Esophagus squamous epithelium (tissue), 5 donors: Measurements from ENCODE around the gene GBP4. TPM values are rescaled to one million over a fixed set of nuclear protein-coding genes. Genes with fewer than 3 reads are reported as not detected.

Experiments
- DNase-seq: peaks from one replicate; lab custom pipeline; 2025; lab: John Stamatoyannopoulos, UW
- H3K27ac ChIP-seq, 4 donors: fragments of 200-600 bp; sonication (generic); one replicate each; pipeline ENCODE4 v1.5.1; 2016 to 2019; ENCODE audit warnings: mild to moderate bottlenecking in 1 of 4
- H3K27me3 ChIP-seq, 4 donors: fragments of 200-600 bp; sonication (generic); 1 replicate in 3 of 4; 2 replicates in 1 of 4; pipeline versions ENCODE4 v1.5.1 to v1.6.0; 2017 to 2021; ENCODE audit warnings: antibody characterized with exemption in 1 of 4
- H3K36me3 ChIP-seq, 3 donors: fragments of 200-600 bp; sonication (generic); one replicate each; pipeline ENCODE4 v1.5.1; 2016 to 2019
- H3K4me1 ChIP-seq, 3 donors: fragments of 200-600 bp; sonication (generic); one replicate each; pipeline ENCODE4 v1.5.1; 2017 to 2019
- H3K4me3 ChIP-seq, 4 donors: fragments of 200-600 bp; sonication (generic); 1 replicate in 3 of 4; 2 replicates in 1 of 4; pipeline ENCODE4 v1.5.1; 2016 to 2019; ENCODE audit warnings: mild to moderate bottlenecking in 2 of 4, moderate library complexity in 1 of 4
- H3K9me3 ChIP-seq, 3 donors: fragments of 200-600 bp; sonication (generic); one replicate each; pipeline ENCODE4 v1.5.1; 2016 to 2019
- CTCF ChIP-seq, 6 experiments: fragments of 450-650 bp in 4 of 6; fragments of 200-600 bp in 2 of 6; sonication (generic) in 2 of 6; IDR thresholded peaks; one replicate each; pipeline ENCODE4 v1.5.1; 2016 to 2019; ENCODE audit warnings: antibody characterized with exemption in 6 of 6, mild to moderate bottlenecking in 4 of 6, moderate library complexity in 4 of 6
- POLR2A ChIP-seq, 4 donors: fragments of 450-650 bp; IDR thresholded peaks; one replicate each; pipeline ENCODE4 v1.6.1; 2017; ENCODE audit warnings: antibody characterized with exemption in 4 of 4, mild to moderate bottlenecking in 4 of 4, moderate library complexity in 3 of 4
- WGBS, 2 donors: methylation state at CpG; one replicate each; pipeline ENCODE4 v1.1.5; 2018; 5-methylcytosine and 5-hydroxymethylcytosine counted together
- intact Hi-C: fragments of 100-400 bp; cut with DNase I; formaldehyde crosslinking; loops from one replicate; pipeline ENCODE4 v1.15.0; 2022
- total RNA-seq, 4 donors: library from RNA; depleted of rRNA; stranded (reverse); fragments of >200 nt; gene quantifications; one replicate each; pipeline ENCODE4 v1.1.0, GENCODE V29; 2016
- donor health status: DM: yes; HTN: yes; CAD: no.

The GBP4 gene
- total RNA-seq, 4 donors from 2014 or later, result 2.5 to 7.4 (median 4.1) TPM

- no peak overlapping the region for H3K27ac ChIP-seq
- TF ChIP-seq POLR2A (IDR thresholded peaks at IDR 0.05), result no peak
- TF ChIP-seq CTCF (IDR thresholded peaks at IDR 0.05), result no peak
- H3K27me3 ChIP-seq, result no peaks in the 10 kb centered on the region
- no peaks in the 10 kb centered on the region for H3K36me3 ChIP-seq
- WGBS, 2 donors, result 80 to 91% methylated on average over 5 of the region's 5 CpGs
- no peaks in the 10 kb centered on the region for H3K4me1 ChIP-seq
- no peaks in the 10 kb centered on the region for H3K9me3 ChIP-seq
- intact Hi-C loops, result no loop called here
- H3K4me3 ChIP-seq, result no peak overlapping the region
- no peak for DNase-seq
Observed at GRCh38 chr1:89165811-89166210, 32.9 kb downstream of the GBP4 start.

- no peak for DNase-seq
- TF ChIP-seq CTCF (IDR thresholded peaks at IDR 0.05), result no peak
- no peak for TF ChIP-seq POLR2A (IDR thresholded peaks at IDR 0.05)
- Histone ChIP-seq H3K9me3 (no peaks in the 10 kb centered on the region), H3K4me3 (no peak overlapping the region), H3K36me3 (no peaks in the 10 kb centered on the region), H3K27ac (no peak overlapping the region), H3K27me3 (no peaks in the 10 kb centered on the region), H3K4me1 (no peaks in the 10 kb centered on the region)
- WGBS, 2 donors, result 45 to 60% methylated on average over 1 of the region's 1 CpG
- intact Hi-C loops, result no loop called here
Observed at GRCh38 chr1:89151047-89151446, 47.7 kb downstream of the GBP4 start.

GRCh38 chr1:89149976-89150375, 48.8 kb downstream of the GBP4 start:
- WGBS, 2 donors, result 83 to 87% methylated on average over 3 of the region's 3 CpGs
- H3K4me1 ChIP-seq, result no peaks in the 10 kb centered on the region

GRCh38 chr1:89149229-89149628, 49.5 kb downstream of the GBP4 start:
- Histone ChIP-seq H3K4me3 (no peak overlapping the region), H3K4me1 (no peaks in the 10 kb centered on the region), H3K36me3 (no peaks in the 10 kb centered on the region), H3K9me3 (no peaks in the 10 kb centered on the region), H3K27ac (no peak overlapping the region), H3K27me3 (no peaks in the 10 kb centered on the region)
- WGBS, 2 donors, result 71% methylated on average over 3 of the region's 3 CpGs
- DNase-seq, result no peak
- TF ChIP-seq POLR2A (IDR thresholded peaks at IDR 0.05), result no peak
- peak in 2 of 6 experiments; percentile 4 to 13 for TF ChIP-seq CTCF (IDR thresholded peaks at IDR 0.05)
- intact Hi-C loops, result no loop called here

More at GRCh38 chr1:89149976-89150375, 48.8 kb downstream of the GBP4 start:
- Histone ChIP-seq H3K27ac (no peak overlapping the region), H3K27me3 (no peaks in the 10 kb centered on the region), H3K36me3 (no peaks in the 10 kb centered on the region), H3K4me3 (no peak overlapping the region), H3K9me3 (no peaks in the 10 kb centered on the region)
- intact Hi-C loops, result no loop called here
- TF ChIP-seq POLR2A (IDR thresholded peaks at IDR 0.05), result no peak
- no peak for TF ChIP-seq CTCF (IDR thresholded peaks at IDR 0.05)
- no peak for DNase-seq

GRCh38 chr1:89147678-89148658, 50.8 kb downstream of the GBP4 start:
- DNase-seq, result no peak

More at GRCh38 chr1:89147678-89148658, 50.8 kb downstream of the GBP4 start:
- Histone ChIP-seq H3K27me3 (no peaks in the 10 kb centered on the region), H3K4me3 (no peak overlapping the region), H3K27ac (no peak overlapping the region), H3K36me3 (no peaks in the 10 kb centered on the region), H3K4me1 (no peaks in the 10 kb centered on the region), H3K9me3 (no peaks in the 10 kb centered on the region)
- WGBS, 2 donors, result 64 to 75% methylated on average over 3 of the region's 3 CpGs
- TF ChIP-seq POLR2A (IDR thresholded peaks at IDR 0.05) (no peak), CTCF (IDR thresholded peaks at IDR 0.05) (no peak)
- intact Hi-C loops, result no loop called here
